NCI-H2196 (cell line): ENCODE data around the gene TMEM271.
A peak's percentile ranks its signal among the peaks of the same experiment; 100 is the strongest.
"Not testable (repeated sequence)": the region's sequence is repeated elsewhere in the genome, so short reads cannot be mapped to it uniquely, and the experiment has no call there.

Source experiments
- DNase-seq: peaks from one replicate; lab custom pipeline; 2025; ENCODE audit not compliant: unreplicated experiment; lab: John Stamatoyannopoulos, UW

The TMEM271 gene

DNA sequence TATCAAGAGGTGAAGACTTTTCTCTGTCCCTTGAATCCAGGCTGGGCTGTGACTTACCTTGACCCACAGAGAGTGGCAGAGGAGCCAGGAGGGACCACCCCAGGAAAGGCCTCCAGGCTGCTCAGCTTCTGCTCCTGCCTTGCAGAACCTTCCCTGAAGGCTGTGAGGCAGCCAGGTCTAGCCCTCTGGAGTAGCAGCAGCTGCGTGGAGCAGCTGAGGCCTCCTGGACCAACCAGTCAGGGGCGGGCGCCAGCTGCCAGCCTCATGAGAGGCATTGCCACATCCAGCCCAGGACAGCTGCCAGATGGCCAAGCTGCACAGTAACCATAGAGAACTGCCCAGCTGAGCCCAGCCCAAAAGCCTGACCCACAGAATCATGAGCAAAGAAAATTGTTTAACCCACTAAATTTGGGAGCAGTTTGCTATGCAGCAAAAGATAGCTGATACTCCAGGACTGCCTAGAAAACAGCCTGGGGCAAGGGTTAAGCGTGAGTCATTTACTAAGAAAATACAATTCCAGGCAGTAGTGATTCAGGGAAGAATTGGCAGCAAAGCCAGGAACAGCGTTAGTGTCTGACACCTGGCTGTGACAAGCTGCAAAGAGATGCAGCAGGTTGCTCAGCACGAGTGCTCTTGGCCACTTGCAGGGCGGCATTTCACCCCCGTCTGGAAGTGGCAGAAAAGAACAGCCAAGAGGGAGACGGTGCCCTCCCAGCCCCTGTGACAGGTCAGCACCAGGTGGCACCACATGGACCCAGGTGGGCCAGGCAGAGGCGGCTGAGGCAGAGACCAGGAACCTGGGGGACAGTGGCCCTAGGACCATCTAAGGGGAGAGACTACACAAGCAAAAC is 34.5 kb upstream of the TMEM271 start:
- DNase-seq, result peak; percentile 80

DNA sequence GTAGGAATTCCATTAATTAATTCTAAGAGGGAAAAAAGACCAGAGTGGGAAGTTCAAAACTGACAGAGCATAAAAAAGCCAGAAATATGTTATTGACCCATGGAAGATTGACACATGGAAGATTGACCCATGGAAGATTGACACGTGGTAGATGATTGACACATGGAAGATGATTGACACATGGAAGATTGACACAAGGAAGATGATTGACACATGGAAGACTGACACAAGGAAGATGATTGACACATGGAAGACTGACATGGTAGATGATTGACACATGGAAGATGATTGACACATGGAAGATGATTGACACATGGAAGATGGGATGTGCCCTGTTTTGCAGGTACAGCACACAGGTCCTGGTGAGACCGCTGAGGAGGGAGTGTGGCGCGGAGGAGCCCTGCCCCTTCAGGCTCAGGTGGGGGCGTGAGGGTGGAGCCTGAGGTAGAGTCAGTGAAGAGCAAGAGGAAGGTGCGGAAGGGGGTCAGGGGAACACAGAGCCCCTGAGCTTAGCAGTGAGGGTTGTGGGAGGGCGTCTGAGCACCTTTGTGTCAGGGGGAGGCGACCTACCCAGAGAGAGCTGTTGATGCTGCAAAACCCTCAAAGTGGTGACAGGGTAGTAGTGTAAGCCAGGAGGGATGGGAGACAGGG is 33.4 kb upstream of the TMEM271 start:
- DNase-seq, result no peak

DNA sequence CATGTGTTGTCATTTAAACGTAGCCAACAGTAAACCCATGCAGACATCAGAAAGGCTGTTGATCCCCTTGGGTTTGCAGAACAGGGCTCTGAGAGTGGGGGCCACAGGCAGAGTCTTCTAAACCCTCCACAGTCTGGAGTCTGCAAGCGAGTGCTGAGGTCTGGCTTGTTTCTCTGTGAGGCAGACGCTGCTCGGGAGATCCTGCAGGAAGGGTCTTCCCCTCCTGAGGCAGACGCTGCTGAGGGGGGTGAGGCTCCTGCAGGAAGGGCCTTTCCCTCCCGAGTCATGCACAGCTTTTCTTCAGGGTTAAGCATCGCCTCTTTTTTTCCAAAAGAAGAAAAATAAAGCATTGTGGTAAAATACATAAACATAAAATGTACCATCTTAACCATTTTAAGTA is 32.1 kb upstream of the TMEM271 start:
- DNase-seq, result no peak

DNA sequence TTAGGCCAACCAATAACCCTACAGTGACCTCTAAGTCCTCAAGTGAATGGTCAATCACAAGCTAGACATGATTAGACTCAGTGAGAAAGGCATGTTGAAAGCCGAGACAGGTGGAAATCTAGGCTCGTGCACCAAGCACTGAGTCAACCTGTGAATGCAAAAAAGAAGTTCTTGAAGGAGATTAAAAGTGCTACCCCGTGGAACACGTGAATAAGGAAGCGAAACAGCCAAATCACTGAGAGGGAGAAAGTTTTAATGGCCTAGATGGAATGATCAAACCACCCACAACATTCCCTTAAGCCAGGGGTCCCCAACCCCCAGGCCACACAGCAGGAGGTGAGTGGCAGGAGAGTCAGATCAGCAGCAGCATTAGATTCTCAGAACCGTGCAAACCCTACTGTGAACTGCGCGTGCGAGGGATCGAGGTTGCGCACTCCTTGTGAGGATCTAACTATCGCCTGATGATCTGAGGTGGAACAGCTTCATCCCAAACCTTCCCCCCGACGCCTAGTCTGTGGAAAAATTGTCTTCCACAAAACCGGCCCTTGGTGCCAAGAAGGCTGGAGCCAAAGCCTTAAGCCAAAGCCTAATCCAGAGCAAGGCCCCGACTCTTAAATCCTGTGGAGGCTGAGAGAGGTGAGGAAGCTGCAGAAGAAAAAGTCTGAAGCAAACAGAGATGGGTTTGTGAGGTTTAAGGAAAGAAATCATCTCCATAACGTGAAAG is 29.8 kb upstream of the TMEM271 start:
- no peak for DNase-seq

DNA sequence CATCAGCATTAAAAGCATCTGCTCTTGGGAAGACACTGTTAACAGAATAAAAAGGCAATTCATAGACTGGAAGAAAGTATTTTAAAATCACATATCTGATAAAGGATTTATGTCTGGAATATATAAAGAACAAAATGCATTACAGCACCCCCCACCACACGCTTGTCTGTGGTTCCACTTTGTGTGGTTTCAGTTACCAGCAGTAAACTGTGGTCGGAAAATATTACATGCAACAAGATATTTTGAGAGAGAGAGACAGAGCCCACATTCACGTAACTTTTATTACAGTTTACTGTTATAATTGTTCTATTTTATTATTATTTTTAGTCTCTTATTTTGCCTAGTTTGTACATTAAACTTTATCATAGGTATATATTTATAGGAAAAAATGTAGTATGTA is 28.0 kb upstream of the TMEM271 start:
- DNase-seq, result no peak

DNA sequence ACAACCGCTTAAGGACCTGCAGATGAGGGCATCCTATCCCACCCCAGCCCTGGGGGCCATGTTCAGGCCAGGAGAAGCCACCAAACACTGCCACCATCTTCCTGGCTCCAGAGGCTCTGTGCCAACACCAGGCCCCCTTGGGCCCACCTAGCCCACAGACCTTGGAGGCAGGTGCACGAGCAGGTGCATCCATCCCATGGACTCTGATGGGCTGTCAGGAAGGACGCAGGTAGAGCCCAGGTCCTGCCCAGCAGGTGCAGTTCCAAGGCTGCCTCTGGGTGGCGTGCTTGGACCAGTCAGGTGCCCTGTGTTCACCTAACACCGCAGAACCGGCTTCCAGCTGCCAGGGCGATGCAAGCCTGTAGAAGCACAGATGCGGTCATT is 26.5 kb upstream of the TMEM271 start:
- peak; percentile 81 for DNase-seq

DNA sequence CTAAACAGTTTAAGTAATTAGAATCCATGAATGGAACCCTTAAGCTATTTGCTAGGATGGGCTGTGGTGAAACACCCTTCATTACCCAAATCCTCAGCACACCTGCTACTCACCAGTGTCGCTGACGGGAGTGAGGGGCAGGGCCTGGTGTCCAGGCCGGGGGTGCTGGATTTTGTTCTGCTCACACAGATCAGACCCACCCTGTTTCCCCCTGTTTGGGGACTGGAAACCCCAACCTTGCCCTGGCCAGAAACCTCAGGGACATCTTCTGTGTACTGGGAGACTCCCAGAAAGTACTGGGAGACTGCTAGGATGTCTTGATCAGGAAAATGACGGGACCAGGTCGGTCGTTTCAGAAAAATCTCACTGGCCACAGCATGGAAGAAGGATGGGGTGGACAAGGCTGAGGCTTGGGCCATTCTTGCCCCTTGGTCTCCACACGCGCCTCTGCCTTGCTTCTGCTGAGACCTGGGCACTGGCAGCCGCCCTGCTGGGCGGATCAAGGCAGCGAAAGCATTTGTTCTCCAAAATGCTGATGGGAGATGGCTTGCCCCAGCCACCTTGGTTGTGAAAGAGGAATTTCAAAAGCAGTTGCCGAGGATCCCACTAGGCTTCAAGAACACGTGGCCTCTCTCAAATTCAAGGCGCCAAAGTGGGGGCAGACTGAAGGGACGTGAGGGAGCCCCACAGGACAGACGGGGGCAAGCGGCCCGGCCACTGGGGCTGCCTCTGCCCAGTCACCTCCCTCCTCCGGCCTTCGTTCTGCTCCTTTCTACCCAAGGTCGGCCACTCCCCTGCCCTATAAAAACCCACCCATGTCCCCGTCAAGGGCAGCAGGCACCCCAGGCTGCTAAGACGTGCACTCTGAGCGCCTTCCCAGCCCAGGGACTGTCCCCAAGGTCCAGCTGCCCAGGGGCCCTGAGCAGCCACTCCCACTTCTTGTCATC is 25.8 kb upstream of the TMEM271 start:
- no peak for DNase-seq

DNA sequence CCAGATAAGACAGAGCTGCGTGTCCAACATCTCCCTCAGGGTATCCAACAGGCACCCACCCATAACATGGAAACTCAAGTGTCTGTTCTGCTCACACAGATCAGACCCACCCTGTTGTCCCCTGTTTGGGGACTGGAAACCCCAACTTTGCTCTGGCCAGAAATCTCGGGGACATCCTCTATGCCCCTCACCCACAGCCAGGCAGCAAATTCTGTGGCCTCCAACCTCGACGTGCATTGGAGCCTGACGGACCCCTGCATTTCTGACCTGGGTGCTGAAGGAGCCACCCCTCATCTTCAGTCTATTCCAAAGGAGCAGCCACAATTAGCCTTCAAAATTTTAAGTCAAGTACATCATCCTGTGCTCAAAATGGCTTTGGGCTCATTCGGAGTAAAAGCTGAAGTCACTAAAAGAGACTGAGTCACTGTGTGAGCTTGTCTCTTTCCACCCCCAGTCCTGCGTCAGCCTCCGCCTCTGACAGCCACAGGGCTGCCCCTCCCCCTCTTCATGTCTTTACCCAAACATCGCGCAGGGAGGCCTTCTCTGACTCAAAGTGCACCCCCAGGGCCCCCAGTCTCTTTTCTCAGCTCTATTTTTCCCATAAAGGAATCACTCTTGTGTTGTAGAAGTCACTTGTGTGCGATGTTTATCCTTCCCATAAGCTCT is 24.9 kb upstream of the TMEM271 start:
- DNase-seq, result no peak

DNA sequence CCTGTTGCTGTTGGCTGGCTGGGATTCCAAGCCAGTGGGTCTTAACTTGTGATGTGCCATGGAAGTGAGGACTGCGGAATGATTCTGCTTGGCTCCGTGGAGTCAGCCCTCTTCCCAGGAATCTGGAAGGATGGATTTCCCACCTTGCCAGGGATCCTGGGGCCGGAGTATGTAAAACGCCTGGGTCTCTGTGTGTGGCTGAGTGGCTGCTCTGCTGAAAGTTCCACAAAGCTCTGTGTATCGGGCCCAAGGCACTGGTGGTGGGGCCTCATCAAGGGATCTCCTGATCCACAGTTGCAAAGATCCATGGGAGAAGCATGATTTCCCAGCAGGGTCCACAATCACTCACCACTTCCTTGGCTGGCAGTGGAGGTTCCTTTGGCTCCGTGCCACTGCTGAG is 24.1 kb upstream of the TMEM271 start:
- DNase-seq, result no peak

DNA sequence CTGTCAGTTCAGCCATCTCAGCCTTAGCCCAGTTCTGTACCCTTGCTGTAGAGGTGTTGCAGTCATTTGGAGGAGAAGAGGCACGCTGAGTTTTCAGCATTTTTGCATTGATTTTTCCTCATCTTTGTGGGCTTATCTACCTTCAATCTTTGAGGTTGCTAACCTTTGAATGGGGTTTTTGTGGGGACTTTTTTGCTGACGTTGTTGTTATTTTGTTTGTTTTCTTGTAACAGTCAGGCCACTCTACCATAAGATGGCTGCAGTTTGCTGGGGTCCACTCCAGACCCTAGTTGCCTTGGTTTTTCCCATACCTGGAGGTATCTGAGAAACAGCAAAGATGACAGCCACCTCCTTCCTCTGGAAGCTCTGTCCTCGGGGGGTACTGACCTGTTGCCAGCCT is 22.8 kb upstream of the TMEM271 start:
- DNase-seq, result no peak

DNA sequence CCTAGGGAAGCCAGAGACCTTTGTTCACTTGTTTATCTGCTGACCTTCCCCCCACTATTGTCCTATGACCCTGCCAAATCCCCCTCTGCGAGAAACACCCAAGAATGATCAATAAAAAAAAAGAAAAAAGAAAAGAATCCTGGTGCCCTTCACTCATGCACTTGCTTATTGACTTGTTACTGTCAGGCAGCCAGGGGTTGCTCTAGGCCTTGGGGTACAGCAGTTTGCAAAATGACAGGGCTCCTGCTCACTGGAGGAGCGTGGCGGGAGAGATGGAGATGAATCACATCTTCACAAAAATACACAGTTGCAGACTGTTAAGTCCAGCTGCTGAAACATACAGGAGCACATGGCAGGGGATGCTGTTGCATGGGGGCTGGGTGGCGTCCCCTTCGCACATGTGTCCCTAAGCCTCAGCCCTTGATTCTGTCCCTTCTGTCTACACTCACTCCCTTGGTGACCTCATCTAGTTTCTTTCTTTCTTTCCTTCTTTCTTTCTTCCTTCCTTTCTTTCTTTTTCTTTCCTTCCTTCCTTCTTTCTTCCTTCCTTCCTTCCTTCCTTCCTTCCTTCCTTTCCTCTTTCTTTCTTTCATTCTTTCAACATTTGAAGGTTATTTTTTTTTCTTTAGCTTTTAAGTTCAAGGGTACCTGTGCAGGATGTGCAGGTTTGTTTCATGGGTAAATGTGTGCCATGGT is 16.9 kb upstream of the TMEM271 start:
- DNase-seq, result no peak

DNA sequence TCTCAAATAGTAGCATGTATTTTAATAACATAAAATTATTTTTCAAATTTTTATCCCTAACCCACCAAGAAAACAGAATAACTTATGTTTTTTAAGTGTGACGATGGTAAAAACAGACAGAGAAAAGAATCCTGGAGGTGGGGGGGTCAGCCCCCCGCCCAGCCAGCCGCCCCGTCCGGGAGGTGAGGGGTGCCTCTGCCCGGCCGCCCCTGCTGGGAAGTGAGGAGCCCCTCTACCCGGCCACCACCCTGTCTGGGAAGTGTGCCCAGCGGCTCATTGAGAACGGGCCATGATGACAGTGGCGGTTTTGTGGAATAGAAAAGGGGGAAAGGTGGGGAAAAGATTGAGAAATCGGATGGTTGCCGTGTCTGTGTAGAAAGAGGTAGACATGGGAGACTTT is 16.1 kb upstream of the TMEM271 start:
- not testable (repeated sequence) for DNase-seq

DNA sequence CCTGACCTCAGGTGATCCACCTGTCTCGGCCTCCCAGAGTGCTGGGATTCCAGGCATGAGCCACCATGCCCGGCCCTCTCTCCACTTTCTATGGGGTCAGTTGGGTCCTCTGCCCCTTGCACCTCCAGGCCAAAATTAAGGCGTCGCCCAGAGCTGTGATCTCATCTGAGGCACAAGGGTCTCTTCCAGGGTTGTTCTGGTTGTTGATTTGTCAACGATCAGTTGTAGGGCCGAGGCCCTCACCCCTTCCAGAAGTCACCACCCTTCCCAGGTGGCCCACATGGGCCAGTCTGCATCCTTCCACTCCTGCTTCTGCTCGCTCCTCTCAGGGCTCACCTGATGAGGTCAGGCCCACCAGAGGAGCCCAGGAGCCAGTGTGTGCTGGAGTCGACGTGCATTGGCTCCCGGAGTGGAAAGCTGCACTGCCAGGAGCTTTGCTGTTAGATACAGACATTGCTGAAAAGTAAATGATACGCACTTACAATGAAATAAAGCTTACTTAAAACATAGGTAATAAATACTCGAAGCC is 14.3 kb upstream of the TMEM271 start:
- no peak for DNase-seq

DNA sequence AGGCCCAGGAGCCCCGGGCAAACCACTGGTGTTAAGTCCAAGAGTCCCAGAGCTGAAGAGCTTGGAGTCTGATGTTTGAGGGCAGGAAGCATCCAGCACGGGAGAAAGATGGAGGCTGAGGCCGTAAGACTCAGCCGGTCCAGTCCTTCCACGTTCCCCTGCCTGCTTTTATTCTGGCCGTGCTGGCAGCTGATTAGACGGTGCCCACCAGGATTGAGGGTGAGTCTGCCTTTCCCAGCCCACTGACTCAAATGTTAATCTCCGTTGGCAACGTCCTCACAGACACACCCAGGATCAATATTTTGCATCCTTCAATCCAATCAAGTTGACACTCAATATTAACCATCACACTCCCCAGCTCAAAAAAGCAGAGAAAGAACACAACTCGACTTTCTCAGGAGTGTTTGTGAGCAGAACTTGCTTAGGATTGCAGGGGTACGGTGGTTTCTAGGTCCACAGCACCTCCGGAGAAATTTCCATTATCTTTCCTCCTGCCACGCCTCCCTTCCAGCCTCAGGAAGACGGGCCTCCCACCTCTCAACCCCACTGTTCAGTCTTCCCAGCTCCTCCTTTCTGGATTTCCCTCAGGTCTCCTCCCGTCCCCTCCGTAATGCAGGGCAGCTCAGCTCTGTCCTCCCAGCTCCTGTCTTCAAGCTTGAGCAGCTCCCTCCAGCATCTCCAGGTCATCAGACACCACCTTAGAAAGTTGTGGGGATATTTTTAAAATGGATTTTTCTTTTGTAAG is 13.3 kb upstream of the TMEM271 start:
- DNase-seq, result no peak

DNA sequence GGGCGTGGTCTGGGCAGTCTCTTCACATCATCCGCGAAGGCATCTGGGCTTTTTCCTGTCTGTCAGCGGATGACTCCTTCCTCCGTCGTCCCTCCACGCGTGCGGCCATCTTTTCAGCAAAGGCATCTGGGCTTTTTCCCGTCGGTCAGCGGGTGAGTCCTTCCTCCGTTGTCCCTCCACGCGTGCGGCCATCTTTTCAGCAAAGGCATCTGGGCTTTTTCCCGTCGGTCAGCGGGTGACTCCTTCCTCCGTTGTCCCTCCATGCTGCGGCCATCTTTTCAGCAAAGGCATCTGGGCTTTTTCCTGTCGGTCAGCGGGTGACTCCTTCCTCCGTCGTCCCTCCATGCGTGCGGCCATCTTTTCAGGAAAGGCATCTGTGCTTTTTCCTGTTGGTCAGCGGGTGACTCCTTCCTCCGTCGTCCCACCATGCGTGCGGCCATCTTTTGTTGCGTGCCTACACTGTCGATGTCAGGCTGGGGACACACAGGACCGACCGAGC is 12.3 kb upstream of the TMEM271 start:
- DNase-seq, result no peak

DNA sequence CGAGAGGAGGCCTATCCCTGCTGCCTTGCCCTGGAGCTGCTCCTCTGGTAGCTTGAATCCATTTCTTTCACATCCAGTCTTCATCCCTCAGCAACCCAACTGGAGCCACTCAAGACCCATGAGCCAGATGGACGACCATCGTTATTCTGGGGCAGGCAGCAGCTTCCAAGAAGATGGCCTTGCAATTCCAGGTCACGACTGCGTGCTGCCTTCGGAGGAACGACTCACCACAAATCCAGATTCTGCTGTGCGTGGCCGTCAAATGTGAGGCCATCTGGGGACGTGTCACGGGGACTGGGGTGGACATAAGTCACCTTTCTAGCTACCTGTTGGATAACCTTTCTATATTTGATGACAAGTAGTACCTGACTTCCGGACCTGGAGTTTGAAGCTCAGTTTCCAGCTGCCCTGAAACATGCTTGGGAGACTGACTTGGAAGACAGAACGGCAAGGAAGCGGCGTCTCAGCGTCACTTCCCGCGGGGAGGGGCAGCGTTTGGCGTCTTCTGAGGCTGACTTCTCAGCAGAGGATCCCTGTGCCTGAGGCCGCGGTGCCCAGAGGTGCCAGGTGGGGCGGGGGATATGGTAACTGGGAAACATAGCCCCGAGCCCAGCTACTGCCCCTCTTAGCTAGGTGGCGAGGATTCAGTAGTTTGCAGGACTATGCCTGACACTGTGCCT is 11.7 kb upstream of the TMEM271 start:
- DNase-seq, result no peak

DNA sequence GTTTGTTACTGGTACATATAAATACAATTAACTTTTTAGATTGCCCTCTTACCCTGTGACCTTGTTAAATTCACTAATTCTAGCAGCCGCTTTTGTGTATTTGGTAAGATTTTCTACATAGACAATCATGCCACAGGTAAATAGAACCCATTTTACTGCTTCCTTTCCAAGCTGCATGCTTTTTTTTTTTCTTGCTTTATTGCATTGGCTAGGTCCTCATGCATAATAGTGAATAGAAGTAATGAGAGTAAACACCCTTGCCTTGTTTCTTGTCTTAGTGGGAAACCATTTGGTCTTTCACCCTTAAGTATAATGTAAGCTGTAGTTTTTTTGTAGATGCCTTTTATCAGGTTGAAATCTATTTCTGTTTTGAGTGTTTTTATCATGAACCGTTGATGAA is 7.7 kb upstream of the TMEM271 start:
- no peak for DNase-seq

DNA sequence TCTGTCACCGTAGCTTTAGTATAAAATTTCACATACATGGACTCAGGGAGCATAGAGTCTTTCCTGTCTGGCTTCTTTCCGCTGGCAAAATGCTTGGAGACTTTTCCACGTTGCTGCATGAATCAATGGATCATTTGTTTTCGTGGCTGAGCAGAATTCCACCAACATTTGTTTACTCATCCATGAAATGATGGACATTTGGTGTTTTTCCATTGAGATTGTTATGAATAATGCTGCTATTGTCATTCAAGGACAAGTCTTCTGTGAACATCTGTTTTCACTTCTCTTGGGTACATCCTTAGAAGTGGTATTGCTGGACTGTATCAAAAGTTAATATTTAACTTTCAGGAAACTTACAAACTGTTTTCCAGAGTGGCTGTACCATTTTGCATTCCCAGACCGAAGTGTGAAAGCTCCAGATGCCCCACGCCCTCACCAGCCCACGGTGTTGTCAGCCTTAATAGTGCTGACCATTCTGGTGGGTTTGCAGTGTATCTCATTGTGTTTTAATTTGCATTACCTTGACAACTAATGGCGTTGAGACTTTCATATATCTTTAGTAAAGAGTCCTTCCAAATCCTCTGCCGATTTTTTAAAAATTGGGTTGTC is 5.8 kb upstream of the TMEM271 start:
- DNase-seq, result no peak
